MM.1S (cell line): ENCODE data around the gene DCAF16.

Experiments
- DNase-seq: peaks from one replicate; pipeline ENCODE4 v3.0.0-alpha.2; 2015
- H2AFZ ChIP-seq: fragments of 300-600 bp; sonication (generic); 2 replicates; pipeline ENCODE4 v1.6.0; 2016; ENCODE audit warnings: antibody characterized with exemption, low read length
- H3F3A ChIP-seq: fragments of 300-600 bp; sonication (generic); 2 replicates; pipeline ENCODE4 v1.6.1; 2016; ENCODE audit warnings: mild to moderate bottlenecking, antibody characterized with exemption, low read length, moderate library complexity, mixed read lengths; ENCODE audit not compliant: insufficient read depth
- H3K27ac ChIP-seq: fragments of 300-600 bp; sonication (generic); 2 replicates; pipeline ENCODE4 v1.5.1; 2016; ENCODE audit warnings: mild to moderate bottlenecking, low read length
- H3K27me3 ChIP-seq: fragments of 300-600 bp; sonication (generic); replicated peaks from 2 replicates; pipeline ENCODE4 v1.6.0; 2016; ENCODE audit warnings: low read length; ENCODE audit not compliant: insufficient read depth
- H3K36me3 ChIP-seq: fragments of 300-600 bp; sonication (generic); replicated peaks from 2 replicates; pipeline ENCODE4 v1.6.1; 2016; ENCODE audit warnings: mild to moderate bottlenecking, low read length, mixed read lengths; ENCODE audit not compliant: insufficient read depth
- H3K4me1 ChIP-seq: fragments of 300-600 bp; sonication (generic); 2 replicates; pipeline ENCODE4 v1.6.1; 2016; ENCODE audit warnings: low read length, mixed read lengths
- H3K4me2 ChIP-seq: fragments of 300-600 bp; sonication (generic); 2 replicates; pipeline ENCODE4 v1.6.0; 2016; ENCODE audit warnings: low read depth, low read length
- H3K4me3 ChIP-seq: fragments of 300-600 bp; sonication (generic); 2 replicates; pipeline ENCODE4 v1.5.1; 2016; ENCODE audit warnings: low read length, mixed read lengths
- H3K79me2 ChIP-seq: fragments of 300-600 bp; sonication (generic); 2 replicates; pipeline ENCODE4 v1.6.1; 2016; ENCODE audit warnings: mixed run types, low read length, mixed read lengths
- H3K9ac ChIP-seq: fragments of 300-600 bp; sonication (generic); 2 replicates; pipeline ENCODE4 v1.6.1; 2016; ENCODE audit warnings: low read length, mixed read lengths
- H3K9me2 ChIP-seq: fragments of 300-600 bp; sonication (generic); replicated peaks from 2 replicates; pipeline ENCODE4 v1.6.1; 2016; ENCODE audit warnings: mild to moderate bottlenecking, low read length, mixed read lengths; ENCODE audit not compliant: insufficient read depth
- H3K9me3 ChIP-seq: fragments of 300-600 bp; sonication (generic); replicated peaks from 2 replicates; pipeline ENCODE4 v1.6.1; 2016; ENCODE audit warnings: mild to moderate bottlenecking, low read length, mixed read lengths; ENCODE audit not compliant: insufficient read depth
- H4K20me1 ChIP-seq: fragments of 300-600 bp; sonication (generic); 2 replicates; pipeline ENCODE4 v1.6.1; 2016; ENCODE audit warnings: mild to moderate bottlenecking, low read length, moderate library complexity, mixed read lengths; ENCODE audit not compliant: insufficient read depth
- CTCF ChIP-seq: fragments of 300-600 bp; sonication (generic); IDR thresholded peaks from 2 replicates; pipeline ENCODE4 v1.5.1; 2016; ENCODE audit warnings: antibody characterized with exemption, low read length, mixed read lengths
- EZH2 ChIP-seq: fragments of 300-600 bp; sonication (generic); optimal IDR thresholded peaks from 2 replicates; pipeline ENCODE3; 2017; ENCODE audit warnings: low read depth, mild to moderate bottlenecking, antibody characterized with exemption, low read length, mixed read lengths
- EZH2phosphoT487 ChIP-seq: fragments of 300-600 bp; sonication (generic); IDR thresholded peaks from 2 replicates; pipeline ENCODE4 v1.6.1; 2018; ENCODE audit warnings: antibody characterized with exemption, low read length

DCAF16 gene

GRCh38 chr4:17769406-17770174 is 41.0 kb downstream of the DCAF16 start:
- no peaks in the 10 kb centered on the region for H3K9me2 ChIP-seq
- H3K9me3 ChIP-seq = no peaks in the 10 kb centered on the region
- H4K20me1 ChIP-seq = no peaks in the 10 kb centered on the region
- no peaks in the 10 kb centered on the region for H3K36me3 ChIP-seq
- H3K4me2 ChIP-seq = no peak overlapping the region
- H3K79me2 ChIP-seq = no peaks in the 10 kb centered on the region
- no peak overlapping the region for H3K9ac ChIP-seq
- no peak overlapping the region for H3K4me3 ChIP-seq
- peaks cover 10% of the 10 kb centered on the region; the same call in 1 of the 2 replicates for H3K4me1 ChIP-seq
- H2AFZ ChIP-seq = no peak overlapping the region
- peaks cover 7% of the 10 kb centered on the region; the same call in 1 of the 2 replicates for H3F3A ChIP-seq
- TF ChIP-seq CTCF (no peak), EZH2phosphoT487 (no peak), EZH2 (no peak)
- no peaks in the 10 kb centered on the region for H3K27me3 ChIP-seq
- H3K27ac ChIP-seq = no peak overlapping the region
- no peak for DNase-seq

- no peak for DNase-seq
- Histone ChIP-seq H3F3A (no peaks in the 10 kb centered on the region), H3K4me1 (no peaks in the 10 kb centered on the region), H3K4me2 (no peak overlapping the region), H3K9me2 (no peaks in the 10 kb centered on the region), H3K27ac (no peak overlapping the region), H4K20me1 (no peaks in the 10 kb centered on the region), H3K9ac (no peak overlapping the region), H3K4me3 (no peak overlapping the region), H3K27me3 (no peaks in the 10 kb centered on the region), H2AFZ (no peak overlapping the region), H3K36me3 (no peaks in the 10 kb centered on the region), H3K9me3 (no peaks in the 10 kb centered on the region), H3K79me2 (no peaks in the 10 kb centered on the region)
- TF ChIP-seq EZH2phosphoT487 = no peak
- TF ChIP-seq EZH2 = no peak
- TF ChIP-seq CTCF = no peak
These were observed 43.6 kb downstream of the DCAF16 start for GRCh38 chr4:17766826-17767458.

DNA sequence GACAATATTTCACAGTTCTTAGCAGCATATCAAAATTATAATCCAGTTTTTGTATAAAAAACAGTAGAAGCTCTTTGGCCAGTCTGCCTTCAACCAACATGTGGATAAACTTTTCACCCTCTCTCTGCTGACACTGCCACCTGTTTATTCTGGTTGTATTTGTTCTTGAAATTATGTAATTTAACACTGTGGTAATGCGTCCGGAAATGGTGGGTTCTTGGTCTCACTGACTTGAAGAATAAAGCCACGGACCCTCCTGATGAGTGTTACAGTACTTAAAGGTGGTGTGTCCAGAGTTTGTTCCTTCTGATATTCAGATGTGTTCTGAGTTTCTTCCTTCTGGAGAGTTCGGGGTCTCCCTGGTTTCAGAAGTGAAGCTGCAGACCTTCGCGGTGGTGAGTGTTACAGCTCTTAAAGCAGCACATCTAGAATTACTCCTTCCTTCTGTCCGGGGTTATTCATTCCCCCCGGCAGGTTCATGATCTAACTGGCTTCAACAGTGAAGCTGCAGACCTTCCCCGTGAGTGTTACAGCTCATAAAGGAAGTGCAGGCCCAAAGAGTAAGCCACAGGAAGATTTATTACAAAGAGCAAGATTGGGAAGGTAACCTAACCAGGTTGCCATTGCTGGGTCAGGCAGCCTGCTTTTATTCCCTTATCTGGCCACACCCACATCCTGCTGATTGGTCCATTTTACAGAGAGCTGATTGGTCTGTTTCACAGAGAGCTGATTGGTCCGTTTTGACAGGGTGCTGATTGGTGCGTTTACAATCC is 44.9 kb downstream of the DCAF16 start:
- no peak overlapping the region for H3K4me2 ChIP-seq
- no peaks in the 10 kb centered on the region for H3K27me3 ChIP-seq
- no peaks in the 10 kb centered on the region for H3K36me3 ChIP-seq
- H3K27ac ChIP-seq = no peak overlapping the region
- H4K20me1 ChIP-seq = no peaks in the 10 kb centered on the region
- no peaks in the 10 kb centered on the region for H3K9me2 ChIP-seq
- no peak overlapping the region for H3K9ac ChIP-seq
- no peak overlapping the region for H3K4me3 ChIP-seq
- no peaks in the 10 kb centered on the region for H3K79me2 ChIP-seq
- no peak for TF ChIP-seq CTCF
- no peak for TF ChIP-seq EZH2phosphoT487
- no peak for TF ChIP-seq EZH2
- H3F3A ChIP-seq = no peaks in the 10 kb centered on the region
- no peak for DNase-seq
- no peaks in the 10 kb centered on the region for H3K4me1 ChIP-seq
- no peak overlapping the region for H2AFZ ChIP-seq
- no peaks in the 10 kb centered on the region for H3K9me3 ChIP-seq
